Body of pancreas (tissue), 4 donors: ENCODE results near the gene KLF18. TPM values are rescaled to one million over a fixed set of nuclear protein-coding genes. Genes with fewer than 3 reads are reported as not detected.

ENCODE experiments used
- ATAC-seq: fragments of 150-250 bp; one replicate; pipeline ENCODE4 v1.9.1; 2016
- DNase-seq, 4 donors: peaks; one replicate each; pipeline ENCODE4 v3.0.0-alpha.2; 2019
- H3K27ac ChIP-seq, 4 donors: fragments of 200-600 bp; sonication (generic); 1 replicate in 3 of 4; 2 replicates in 1 of 4; pipeline versions ENCODE4 v1.5.1 to v1.6.1; 2016 to 2019; ENCODE audit warnings: mild to moderate bottlenecking in 1 of 4, mixed read lengths in 1 of 4, moderate library complexity in 1 of 4
- H3K27me3 ChIP-seq, 2 donors: fragments of 200-600 bp; sonication (generic); one replicate each; pipeline ENCODE4 v1.6.0; 2016; ENCODE audit warnings: mild to moderate bottlenecking in 1 of 2
- H3K36me3 ChIP-seq, 2 donors: fragments of 200-600 bp; sonication (generic); replicated peaks in 1 of 2; 2 replicates each; pipeline ENCODE4 v1.5.1; 2016; ENCODE audit warnings: low read depth in 2 of 2; ENCODE audit not compliant: insufficient read depth in 1 of 2
- H3K4me1 ChIP-seq: fragments of 200-600 bp; sonication (generic); one replicate; pipeline ENCODE4 v1.6.0; 2016
- H3K4me3 ChIP-seq, 2 donors: fragments of 200-600 bp; sonication (generic); 1 replicate in 1 of 2; 2 replicates in 1 of 2; pipeline ENCODE4 v1.5.1; 2016 to 2019
- H3K9me3 ChIP-seq, 3 donors: fragments of 200-600 bp; sonication (generic); 1 replicate in 2 of 3; 2 replicates in 1 of 3; pipeline ENCODE4 v1.5.1; 2016
- POLR2A ChIP-seq, 3 donors: fragments of 450-650 bp; IDR thresholded peaks; one replicate each; pipeline ENCODE4 v1.6.1; 2016; ENCODE audit warnings: antibody characterized with exemption in 3 of 3, mild to moderate bottlenecking in 2 of 3
- WGBS, 2 donors: methylation state at CpG; one replicate each; pipeline ENCODE4 v1.1.5; 2017; 5-methylcytosine and 5-hydroxymethylcytosine counted together
- intact Hi-C: fragments of 100-400 bp; cut with DNase I; formaldehyde crosslinking; loops from one replicate; pipeline ENCODE4 v1.15.1; 2023
- total RNA-seq, 2 donors: library from RNA; depleted of rRNA; stranded (reverse); fragments of >200 nt; gene quantifications; one replicate each; pipeline ENCODE4 v1.1.0, GENCODE V29; 2016
- TF ChIP-seq, protein P1 (sequence below), 7 experiments: fragments of 450-650 bp in 4 of 7; fragments of 200-600 bp in 3 of 7; sonication (generic) in 3 of 7; IDR thresholded peaks; one replicate each; pipeline ENCODE4 v1.5.1; 2016 to 2019; ENCODE audit warnings: antibody characterized with exemption in 7 of 7

KLF18 gene
- total RNA-seq, 2 donors from 2014 or later, result not detected

GRCh38 chr1:44138239-44138638, 3.2 kb downstream of the KLF18 start:
- no peak for ATAC-seq
- no peak overlapping the region for H3K4me3 ChIP-seq
- TF ChIP-seq, protein P1, sequence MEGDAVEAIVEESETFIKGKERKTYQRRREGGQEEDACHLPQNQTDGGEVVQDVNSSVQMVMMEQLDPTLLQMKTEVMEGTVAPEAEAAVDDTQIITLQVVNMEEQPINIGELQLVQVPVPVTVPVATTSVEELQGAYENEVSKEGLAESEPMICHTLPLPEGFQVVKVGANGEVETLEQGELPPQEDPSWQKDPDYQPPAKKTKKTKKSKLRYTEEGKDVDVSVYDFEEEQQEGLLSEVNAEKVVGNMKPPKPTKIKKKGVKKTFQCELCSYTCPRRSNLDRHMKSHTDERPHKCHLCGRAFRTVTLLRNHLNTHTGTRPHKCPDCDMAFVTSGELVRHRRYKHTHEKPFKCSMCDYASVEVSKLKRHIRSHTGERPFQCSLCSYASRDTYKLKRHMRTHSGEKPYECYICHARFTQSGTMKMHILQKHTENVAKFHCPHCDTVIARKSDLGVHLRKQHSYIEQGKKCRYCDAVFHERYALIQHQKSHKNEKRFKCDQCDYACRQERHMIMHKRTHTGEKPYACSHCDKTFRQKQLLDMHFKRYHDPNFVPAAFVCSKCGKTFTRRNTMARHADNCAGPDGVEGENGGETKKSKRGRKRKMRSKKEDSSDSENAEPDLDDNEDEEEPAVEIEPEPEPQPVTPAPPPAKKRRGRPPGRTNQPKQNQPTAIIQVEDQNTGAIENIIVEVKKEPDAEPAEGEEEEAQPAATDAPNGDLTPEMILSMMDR (IDR thresholded peaks at IDR 0.05), result no peak
- TF ChIP-seq POLR2A (IDR thresholded peaks at IDR 0.05), result no peak
- H3K27me3 ChIP-seq, result no peaks in the 10 kb centered on the region
- WGBS, 2 donors, result 85 to 93% methylated on average over 3 of the region's 3 CpGs
- intact Hi-C loops, result no loop called here
- no peaks in the 10 kb centered on the region for H3K9me3 ChIP-seq
- DNase-seq, result no peak
- no peak overlapping the region for H3K27ac ChIP-seq
- no peaks in the 10 kb centered on the region for H3K36me3 ChIP-seq
- no peaks in the 10 kb centered on the region for H3K4me1 ChIP-seq

- WGBS, 2 donors, result 87 to 96% methylated on average over 2 of the region's 2 CpGs
- Histone ChIP-seq H3K4me1 (no peaks in the 10 kb centered on the region), H3K27me3 (no peaks in the 10 kb centered on the region), H3K36me3 (no peaks in the 10 kb centered on the region), H3K9me3 (no peaks in the 10 kb centered on the region), H3K4me3 (no peak overlapping the region), H3K27ac (no peak overlapping the region)
- ATAC-seq (no peak), DNase-seq (no peak)
- intact Hi-C loops, result no loop called here
- TF ChIP-seq POLR2A (IDR thresholded peaks at IDR 0.05), result no peak
- TF ChIP-seq, protein P1 (IDR thresholded peaks at IDR 0.05), result no peak
These were observed 5.5 kb downstream of the KLF18 start for GRCh38 chr1:44135886-44136285.

DNA sequence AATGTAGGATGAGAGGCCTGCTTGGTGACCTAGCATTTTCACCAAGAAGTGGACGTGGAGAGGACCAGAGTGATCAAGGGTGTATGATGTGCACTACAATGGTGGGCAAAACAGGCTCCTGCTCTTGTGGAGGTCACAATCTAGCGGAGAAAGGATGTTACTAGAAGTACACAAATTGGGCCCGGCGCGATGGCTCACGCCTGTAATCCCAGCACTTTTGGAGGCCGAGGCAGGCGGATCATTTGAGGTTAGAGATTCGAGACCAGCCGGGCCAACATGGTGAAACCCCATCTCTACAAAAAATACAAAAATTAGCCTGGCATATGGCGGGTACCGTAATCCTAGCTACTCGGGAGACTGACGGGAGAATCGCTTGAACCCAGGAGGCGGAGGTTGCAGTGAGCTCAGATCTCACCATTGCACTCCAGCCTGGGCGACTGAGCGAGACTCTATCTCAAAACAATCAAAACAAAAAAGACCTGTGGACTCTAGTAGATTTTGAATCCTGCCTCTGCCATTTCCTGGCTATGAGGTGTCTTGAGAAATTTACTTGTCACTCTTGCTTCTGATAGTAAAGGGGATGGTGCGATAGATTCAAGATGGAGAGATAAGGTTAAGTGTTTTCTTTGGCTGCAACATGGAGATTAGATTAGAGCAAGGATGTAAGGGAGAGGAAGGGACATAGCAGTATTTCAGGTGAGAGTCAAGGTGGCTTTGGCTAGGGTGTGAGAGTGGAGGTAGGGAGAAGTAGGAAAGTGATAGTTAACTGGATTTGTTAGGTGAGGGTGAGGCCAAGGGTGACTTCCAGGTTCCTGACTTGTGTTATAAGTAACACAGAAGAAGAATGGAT, 7.1 kb downstream of the KLF18 start:
- DNase-seq (no peak), ATAC-seq (no peak)
- no peak overlapping the region for H3K27ac ChIP-seq
- no peaks in the 10 kb centered on the region for H3K9me3 ChIP-seq
- H3K4me1 ChIP-seq, result no peaks in the 10 kb centered on the region
- TF ChIP-seq, protein P1 (IDR thresholded peaks at IDR 0.05), result no peak
- no peak for TF ChIP-seq POLR2A (IDR thresholded peaks at IDR 0.05)
- intact Hi-C loops, result no loop called here
- H3K27me3 ChIP-seq, result no peaks in the 10 kb centered on the region
- 84% methylated on average over 19 of the region's 19 CpGs for WGBS, 2 donors
- no peaks in the 10 kb centered on the region for H3K36me3 ChIP-seq
- no peak overlapping the region for H3K4me3 ChIP-seq

- Histone ChIP-seq H3K4me1 (no peaks in the 10 kb centered on the region), H3K27me3 (no peaks in the 10 kb centered on the region), H3K27ac (no peak overlapping the region), H3K36me3 (no peaks in the 10 kb centered on the region), H3K4me3 (no peak overlapping the region), H3K9me3 (no peaks in the 10 kb centered on the region)
- ATAC-seq (no peak), DNase-seq (no peak)
- intact Hi-C loops, result no loop called here
- TF ChIP-seq POLR2A (IDR thresholded peaks at IDR 0.05), result no peak
- TF ChIP-seq, protein P1 (IDR thresholded peaks at IDR 0.05), result no peak
- WGBS, 2 donors, result 71 to 73% methylated on average over 3 of the region's 3 CpGs
These were observed 10.0 kb downstream of the KLF18 start for GRCh38 chr1:44131411-44131810.
